Umbilical cord (tissue), 2 donors: ENCODE measurements around the gene GNGT2. TPM values are rescaled to one million over a fixed set of nuclear protein-coding genes. Genes with fewer than 3 reads are reported as not detected.
"Not testable (repeated sequence)": the region's sequence is repeated elsewhere in the genome, so short reads cannot be mapped to it uniquely, and the experiment has no call there.

Experiments used
- DNase-seq: peaks from one replicate; pipeline ENCODE4 v3.0.0-alpha.2; 2015; ENCODE audit warnings: low spot score
- total RNA-seq: library from RNA; depleted of rRNA; stranded (reverse); fragments of >200 nt; gene quantifications from one replicate; pipeline ENCODE4 v1.2.3, GENCODE V29; 2014; ENCODE audit warnings: low replicate concordance; ENCODE audit not compliant: insufficient read depth

Gene GNGT2
- total RNA-seq, 1 donor from 2014 or later = not detected

DNA sequence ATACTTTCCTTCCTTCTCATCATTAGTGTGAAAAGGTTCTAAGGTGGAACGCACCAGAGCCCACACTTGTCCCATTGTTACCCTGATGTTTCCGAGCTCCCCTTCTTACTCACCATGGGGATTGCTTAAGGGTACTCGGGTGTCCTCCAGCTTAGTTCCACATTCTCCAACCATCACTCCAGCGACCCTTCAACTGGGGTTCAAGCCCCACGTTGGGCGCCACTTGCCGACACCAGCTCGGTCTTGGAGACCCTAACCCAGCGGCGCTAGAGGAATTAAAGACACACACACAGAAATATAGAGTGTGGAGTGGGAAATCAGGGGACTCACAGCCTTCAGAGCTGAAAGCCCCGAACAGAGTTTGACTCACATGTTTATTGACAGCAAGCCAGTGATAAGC, 34.4 kb downstream of the GNGT2 start:
- not testable (repeated sequence) for DNase-seq

DNA sequence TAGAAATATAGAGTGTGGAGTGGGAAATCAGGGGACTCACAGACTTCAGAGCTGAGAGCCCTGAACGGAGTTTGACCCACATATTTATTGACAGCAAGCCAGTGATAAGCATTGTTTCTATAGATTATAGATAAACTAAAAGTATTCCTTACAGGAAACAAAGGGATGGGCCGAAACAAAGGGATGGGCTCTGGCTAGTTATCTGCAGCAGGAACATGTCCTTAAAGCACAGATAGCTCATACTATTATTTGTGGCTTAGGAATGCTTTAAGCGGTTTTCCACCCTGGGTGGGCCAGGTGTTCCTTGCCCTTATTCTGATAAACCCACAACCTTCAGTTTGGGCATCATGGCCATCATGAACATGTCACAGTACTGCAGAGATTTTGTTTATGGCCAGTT, 39.7 kb downstream of the GNGT2 start:
- DNase-seq = not testable (repeated sequence)

DNA sequence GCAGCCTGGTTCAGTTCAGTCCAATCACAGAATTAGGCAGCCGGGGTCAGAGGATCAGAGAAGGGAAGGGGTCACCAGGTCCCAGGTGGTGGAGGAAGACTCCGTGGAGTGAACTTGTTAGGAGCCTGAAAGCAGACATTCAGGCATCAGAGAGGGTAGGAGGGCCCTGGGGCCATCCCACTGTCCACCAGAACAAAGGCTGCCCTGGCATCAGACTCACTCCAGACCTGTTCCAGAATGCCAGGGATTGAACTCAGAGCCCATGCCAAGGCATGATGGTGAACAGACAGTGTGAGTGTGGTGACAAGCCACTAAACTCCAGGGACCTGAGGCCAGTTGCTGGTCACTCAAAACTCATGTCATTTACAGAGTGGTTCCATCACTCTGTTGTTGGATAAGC, 40.2 kb downstream of the GNGT2 start:
- DNase-seq = no peak

DNA sequence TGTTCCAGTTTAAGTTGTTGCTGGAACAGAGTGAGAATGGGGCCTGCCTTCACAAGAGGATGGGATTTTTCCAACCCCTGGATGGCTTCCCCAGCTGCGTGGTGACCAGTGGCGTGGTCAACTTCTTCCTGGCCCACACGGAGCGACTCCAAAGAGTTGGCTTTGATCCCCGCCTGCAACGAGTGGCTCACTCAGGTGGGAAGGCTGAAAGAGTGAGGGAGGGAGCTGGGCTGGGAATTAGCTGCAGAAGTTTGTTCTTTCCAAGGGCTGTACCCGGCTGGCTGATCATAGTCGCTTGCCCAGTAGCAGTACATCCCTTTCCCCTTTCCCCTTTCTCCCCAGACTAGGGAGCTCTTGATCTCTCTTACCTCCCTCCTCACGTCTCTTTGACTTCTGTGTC, 41.7 kb downstream of the GNGT2 start:
- no peak for DNase-seq

DNA sequence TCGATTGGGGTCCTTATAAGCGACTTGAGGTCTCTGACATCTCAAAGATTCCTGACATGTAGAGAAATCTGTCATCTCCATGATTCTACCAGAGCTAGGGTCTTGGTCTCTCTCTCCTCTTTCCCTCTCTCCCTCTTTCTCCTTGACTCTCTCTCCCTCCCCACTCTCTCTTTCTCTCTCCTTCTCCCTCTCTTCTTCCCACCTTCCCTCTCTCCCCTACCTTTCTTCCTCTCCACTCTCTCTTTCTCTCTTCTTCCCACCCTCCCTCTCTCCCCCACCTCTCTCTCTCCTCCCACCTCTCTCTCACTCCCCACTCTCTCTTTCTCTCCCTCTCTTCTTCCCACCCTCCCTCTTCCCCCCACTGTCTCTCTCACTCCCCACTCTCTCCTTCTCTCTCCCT, 45.2 kb downstream of the GNGT2 start:
- DNase-seq = no peak

DNA sequence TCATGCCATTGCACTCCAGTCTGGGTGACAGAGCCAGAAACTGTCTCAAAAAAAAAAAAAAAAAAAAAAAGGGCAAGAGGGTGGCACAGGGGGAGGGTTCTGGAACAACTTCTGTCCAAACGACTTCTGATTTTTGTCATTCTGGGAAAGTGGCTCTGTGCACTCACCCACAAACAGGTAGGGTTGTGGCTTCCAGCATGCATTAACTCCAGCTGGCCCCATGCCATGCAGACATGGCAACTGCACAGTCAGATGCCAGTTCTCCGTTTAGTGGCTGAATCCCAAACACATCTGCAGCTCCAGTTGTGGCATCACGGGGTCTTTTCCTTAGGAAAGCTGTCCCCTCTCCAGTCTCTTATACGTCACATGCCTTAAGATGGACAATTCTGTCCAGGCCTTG, 47.5 kb downstream of the GNGT2 start:
- no peak for DNase-seq

DNA sequence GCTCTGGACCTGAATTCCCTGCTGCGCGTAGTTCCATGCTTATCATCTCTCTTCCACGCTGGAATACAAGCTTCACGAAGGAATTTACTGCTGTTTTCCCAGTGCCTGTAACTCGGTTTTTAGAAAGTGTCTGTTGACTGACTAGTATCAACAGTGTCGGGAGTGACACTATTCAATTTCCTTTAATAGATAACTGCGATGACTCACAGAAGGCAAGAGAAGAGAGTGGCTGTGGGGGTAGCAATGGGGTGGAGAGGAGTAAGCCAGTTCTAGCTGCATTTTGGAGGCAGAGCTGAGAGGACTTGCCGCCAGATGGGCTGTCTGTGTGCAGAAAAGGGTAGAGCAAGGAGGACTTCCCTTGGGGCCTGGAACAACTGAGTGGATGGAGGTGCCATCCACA, 52.6 kb downstream of the GNGT2 start:
- DNase-seq = no peak

DNA sequence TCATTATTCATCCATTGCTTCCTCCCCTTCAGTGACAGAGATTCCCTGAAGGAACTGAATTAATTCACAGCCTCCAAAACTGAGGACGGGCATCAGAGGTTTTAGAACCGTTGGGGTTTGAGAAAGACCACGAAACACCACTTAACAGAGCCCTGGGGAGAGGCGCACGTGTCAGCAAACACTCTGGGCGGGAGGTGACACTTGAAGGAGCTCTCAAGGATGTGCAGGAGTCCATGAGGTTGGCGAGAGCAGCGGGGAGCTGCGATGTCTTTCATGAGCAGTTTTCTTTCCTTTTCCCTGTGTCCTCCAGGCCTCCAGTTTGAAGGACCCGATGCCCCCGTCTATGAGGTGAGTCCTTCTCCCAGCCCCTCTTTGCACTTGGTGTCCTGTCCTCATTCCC, 54.1 kb downstream of the GNGT2 start:
- no peak for DNase-seq

Other genes starting within 250 kb of the GNGT2 start
- not detected for gene GIP, start 242.0 kb downstream of the GNGT2 start, total RNA-seq
- gene IGF2BP1, start 213.2 kb downstream of the GNGT2 start, total RNA-seq = 9.4 TPM
- 1.2 TPM for gene B4GALNT2, start 77.8 kb downstream of the GNGT2 start, total RNA-seq
- gene ABI3, start 133 bp upstream of the GNGT2 start, total RNA-seq = 4.6 TPM
- 8.2 TPM for gene PHOSPHO1, start 20.2 kb upstream of the GNGT2 start, total RNA-seq
- 16.6 TPM for gene ZNF652, start 151.7 kb upstream of the GNGT2 start, total RNA-seq
- 53.9 TPM for gene PHB1, start 204.3 kb upstream of the GNGT2 start, total RNA-seq